ENCODE data around the gene EFHD2.

DNA sequence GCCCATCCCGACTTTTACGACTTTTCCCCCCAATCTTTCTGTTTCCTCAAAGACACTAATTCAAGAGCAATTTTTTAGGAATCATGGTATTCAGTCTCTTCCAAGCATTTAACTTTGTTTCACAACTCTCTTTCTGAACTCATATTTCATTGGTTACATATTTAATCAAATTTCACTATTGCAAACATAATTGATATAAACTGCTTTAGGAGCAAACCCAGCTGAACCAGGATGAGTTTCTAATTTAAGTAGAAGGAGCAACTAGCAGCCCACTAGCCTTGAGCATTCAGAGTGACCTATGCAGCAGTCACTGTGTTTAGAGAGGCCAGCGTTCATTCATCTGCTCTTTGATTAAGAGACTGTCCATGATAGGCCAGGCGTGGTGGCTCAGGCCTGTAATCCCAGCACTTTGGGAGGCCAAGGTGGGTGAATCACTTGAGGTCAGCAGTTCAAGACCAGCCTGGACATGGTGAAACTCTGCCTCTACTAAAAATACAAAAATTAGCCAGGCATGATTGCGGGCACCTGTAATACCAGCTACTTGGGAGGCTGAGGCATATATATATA lies 68.0 kb downstream of the EFHD2 start:
- TF ChIP-seq, protein P1, sequence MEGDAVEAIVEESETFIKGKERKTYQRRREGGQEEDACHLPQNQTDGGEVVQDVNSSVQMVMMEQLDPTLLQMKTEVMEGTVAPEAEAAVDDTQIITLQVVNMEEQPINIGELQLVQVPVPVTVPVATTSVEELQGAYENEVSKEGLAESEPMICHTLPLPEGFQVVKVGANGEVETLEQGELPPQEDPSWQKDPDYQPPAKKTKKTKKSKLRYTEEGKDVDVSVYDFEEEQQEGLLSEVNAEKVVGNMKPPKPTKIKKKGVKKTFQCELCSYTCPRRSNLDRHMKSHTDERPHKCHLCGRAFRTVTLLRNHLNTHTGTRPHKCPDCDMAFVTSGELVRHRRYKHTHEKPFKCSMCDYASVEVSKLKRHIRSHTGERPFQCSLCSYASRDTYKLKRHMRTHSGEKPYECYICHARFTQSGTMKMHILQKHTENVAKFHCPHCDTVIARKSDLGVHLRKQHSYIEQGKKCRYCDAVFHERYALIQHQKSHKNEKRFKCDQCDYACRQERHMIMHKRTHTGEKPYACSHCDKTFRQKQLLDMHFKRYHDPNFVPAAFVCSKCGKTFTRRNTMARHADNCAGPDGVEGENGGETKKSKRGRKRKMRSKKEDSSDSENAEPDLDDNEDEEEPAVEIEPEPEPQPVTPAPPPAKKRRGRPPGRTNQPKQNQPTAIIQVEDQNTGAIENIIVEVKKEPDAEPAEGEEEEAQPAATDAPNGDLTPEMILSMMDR (IDR thresholded peaks at IDR 0.05; ENCODE audit: insufficient read depth, low read length) = no peak
- TF ChIP-seq, protein P2, sequence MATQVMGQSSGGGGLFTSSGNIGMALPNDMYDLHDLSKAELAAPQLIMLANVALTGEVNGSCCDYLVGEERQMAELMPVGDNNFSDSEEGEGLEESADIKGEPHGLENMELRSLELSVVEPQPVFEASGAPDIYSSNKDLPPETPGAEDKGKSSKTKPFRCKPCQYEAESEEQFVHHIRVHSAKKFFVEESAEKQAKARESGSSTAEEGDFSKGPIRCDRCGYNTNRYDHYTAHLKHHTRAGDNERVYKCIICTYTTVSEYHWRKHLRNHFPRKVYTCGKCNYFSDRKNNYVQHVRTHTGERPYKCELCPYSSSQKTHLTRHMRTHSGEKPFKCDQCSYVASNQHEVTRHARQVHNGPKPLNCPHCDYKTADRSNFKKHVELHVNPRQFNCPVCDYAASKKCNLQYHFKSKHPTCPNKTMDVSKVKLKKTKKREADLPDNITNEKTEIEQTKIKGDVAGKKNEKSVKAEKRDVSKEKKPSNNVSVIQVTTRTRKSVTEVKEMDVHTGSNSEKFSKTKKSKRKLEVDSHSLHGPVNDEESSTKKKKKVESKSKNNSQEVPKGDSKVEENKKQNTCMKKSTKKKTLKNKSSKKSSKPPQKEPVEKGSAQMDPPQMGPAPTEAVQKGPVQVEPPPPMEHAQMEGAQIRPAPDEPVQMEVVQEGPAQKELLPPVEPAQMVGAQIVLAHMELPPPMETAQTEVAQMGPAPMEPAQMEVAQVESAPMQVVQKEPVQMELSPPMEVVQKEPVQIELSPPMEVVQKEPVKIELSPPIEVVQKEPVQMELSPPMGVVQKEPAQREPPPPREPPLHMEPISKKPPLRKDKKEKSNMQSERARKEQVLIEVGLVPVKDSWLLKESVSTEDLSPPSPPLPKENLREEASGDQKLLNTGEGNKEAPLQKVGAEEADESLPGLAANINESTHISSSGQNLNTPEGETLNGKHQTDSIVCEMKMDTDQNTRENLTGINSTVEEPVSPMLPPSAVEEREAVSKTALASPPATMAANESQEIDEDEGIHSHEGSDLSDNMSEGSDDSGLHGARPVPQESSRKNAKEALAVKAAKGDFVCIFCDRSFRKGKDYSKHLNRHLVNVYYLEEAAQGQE (IDR thresholded peaks at IDR 0.05; ENCODE audit: insufficient replicate concordance, low read depth) = no peak
- TF ChIP-seq POLR2AphosphoS5 (IDR thresholded peaks at IDR 0.05; ENCODE audit: low read depth) = no peak

Data from HL-60 (cell line).